MV-4-11 (cell line): ENCODE results near the gene MALL.
"Not testable (repeated sequence)": the region's sequence is repeated elsewhere in the genome, so short reads cannot be mapped to it uniquely, and the experiment has no call there.

Experiments
- DNase-seq: peaks from one replicate; lab custom pipeline; 2025; lab: John Stamatoyannopoulos, UW

Gene MALL

GRCh38 chr2:110097506-110098220, 18.0 kb downstream of the MALL start:
- DNase-seq, result no peak

GRCh38 chr2:110095994-110096633, 19.5 kb downstream of the MALL start:
- no peak for DNase-seq

- not testable (repeated sequence) for DNase-seq
Observed at GRCh38 chr2:110094884-110095534, 20.6 kb downstream of the MALL start.

- not testable (repeated sequence) for DNase-seq
Observed at GRCh38 chr2:110093924-110094323, 21.7 kb downstream of the MALL start.

- DNase-seq, result not testable (repeated sequence)
Observed at GRCh38 chr2:110090164-110090563, 25.5 kb downstream of the MALL start.

- DNase-seq, result not testable (repeated sequence)
Observed at GRCh38 chr2:110083757-110084156, 31.9 kb downstream of the MALL start.

- not testable (repeated sequence) for DNase-seq
Observed at GRCh38 chr2:110083162-110083561, 32.5 kb downstream of the MALL start.

- not testable (repeated sequence) for DNase-seq
Observed at GRCh38 chr2:110078104-110078503, 37.5 kb downstream of the MALL start.

- not testable (repeated sequence) for DNase-seq
Observed at GRCh38 chr2:110075896-110076295, 39.7 kb downstream of the MALL start.

GRCh38 chr2:110069869-110070268, 45.8 kb downstream of the MALL start:
- DNase-seq, result not testable (repeated sequence)

- not testable (repeated sequence) for DNase-seq
Observed at GRCh38 chr2:110068153-110068552, 47.5 kb downstream of the MALL start.

GRCh38 chr2:110062332-110062731, 53.3 kb downstream of the MALL start:
- not testable (repeated sequence) for DNase-seq

- not testable (repeated sequence) for DNase-seq
Observed at GRCh38 chr2:110060550-110060949, 55.1 kb downstream of the MALL start.

- DNase-seq, result not testable (repeated sequence)
Observed at GRCh38 chr2:110059694-110060358, 55.8 kb downstream of the MALL start.

GRCh38 chr2:110059009-110059693, 56.5 kb downstream of the MALL start:
- not testable (repeated sequence) for DNase-seq

GRCh38 chr2:110058034-110058433, 57.6 kb downstream of the MALL start:
- DNase-seq, result not testable (repeated sequence)

GRCh38 chr2:110055819-110056408, 59.7 kb downstream of the MALL start:
- DNase-seq, result not testable (repeated sequence)

- not testable (repeated sequence) for DNase-seq
Observed at GRCh38 chr2:110054521-110055407, 60.9 kb downstream of the MALL start.

- DNase-seq, result not testable (repeated sequence)
Observed at GRCh38 chr2:110053688-110054087, 61.9 kb downstream of the MALL start.

- not testable (repeated sequence) for DNase-seq
Observed at GRCh38 chr2:110052166-110052565, 63.5 kb downstream of the MALL start.
